Transverse colon (tissue), 4 donors: Measurements from ENCODE around the gene TMEM192. TPM values are rescaled to one million over a fixed set of nuclear protein-coding genes. Genes with fewer than 3 reads are reported as not detected.

ENCODE experiments used
- DNase-seq: peaks from one replicate; pipeline ENCODE4 v3.0.0-alpha.2; 2019
- H3K27ac ChIP-seq, 4 donors: fragments of 200-600 bp; sonication (generic); 2 replicates each; pipeline ENCODE4 v1.5.1; 2016 to 2018; ENCODE audit warnings: inconsistent platforms in 4 of 4
- H3K27me3 ChIP-seq: fragments of 200-600 bp; sonication (generic); 2 replicates; pipeline ENCODE4 v1.5.1; 2017; ENCODE audit warnings: inconsistent platforms
- H3K36me3 ChIP-seq, 4 donors: fragments of 200-600 bp; sonication (generic); 2 replicates each; pipeline ENCODE4 v1.5.1; 2017 to 2019; ENCODE audit warnings: inconsistent platforms in 4 of 4
- H3K4me1 ChIP-seq, 4 donors: fragments of 200-600 bp; sonication (generic); 2 replicates each; pipeline ENCODE4 v1.5.1; 2017 to 2020; ENCODE audit warnings: inconsistent platforms in 4 of 4
- H3K4me3 ChIP-seq, 4 donors: fragments of 200-600 bp; sonication (generic); 1 replicate in 1 of 4; 2 replicates in 3 of 4; pipeline versions ENCODE4 v1.5.1 to v1.6.1; 2017 to 2019; ENCODE audit warnings: inconsistent platforms in 4 of 4
- H3K9me3 ChIP-seq, 2 donors: fragments of 200-600 bp; sonication (generic); 2 replicates each; pipeline ENCODE4 v1.5.1; 2017 to 2019; ENCODE audit warnings: inconsistent platforms in 2 of 2
- EP300 ChIP-seq: sonication (generic); formaldehyde crosslinking; IDR thresholded peaks from one replicate; pipeline ENCODE4 v1.6.1; 2017; ENCODE audit warnings: antibody characterized with exemption, low read depth
- POLR2A ChIP-seq: fragments of 450-650 bp; IDR thresholded peaks from one replicate; pipeline ENCODE4 v1.6.1; 2016; ENCODE audit warnings: antibody characterized with exemption, mild to moderate bottlenecking, moderate library complexity
- POLR2AphosphoS5 ChIP-seq, 3 donors: sonication (generic); formaldehyde crosslinking; IDR thresholded peaks; one replicate each; pipeline ENCODE4 v1.6.1; 2016; ENCODE audit warnings: antibody characterized with exemption in 3 of 3
- WGBS, 2 donors: methylation state at CpG; one replicate each; pipeline ENCODE4 v1.1.5; 2018; ENCODE audit warnings: low coverage in 1 of 2; 5-methylcytosine and 5-hydroxymethylcytosine counted together
- in situ Hi-C, 4 donors: fragments of 200-750 bp; cut with MboI; loops; one replicate each; pipeline versions ENCODE4 v1.15.0 to v1.15.1; 2017; ENCODE audit warnings: low sequenced_read_pairs in 3 of 4, low pct_ligation_motif_present in 1 of 4, low pct_unique_long_range_greater_than_20kb in 1 of 4
- intact Hi-C: fragments of 100-400 bp; cut with DNase I; formaldehyde crosslinking; loops from one replicate; pipeline ENCODE4 v1.15.1; 2023; ENCODE audit warnings: low total_unique reads
- total RNA-seq, 4 donors: library from RNA; depleted of rRNA; stranded (reverse); fragments of >200 nt; gene quantifications; one replicate each; pipeline ENCODE4 v1.1.0, GENCODE V29; 2016
- TF ChIP-seq, protein P1 (sequence below), 5 experiments: fragments of 200-600 bp in 3 of 5; fragments of 450-650 bp in 2 of 5; sonication (generic) in 3 of 5; IDR thresholded peaks; 1 replicate in 2 of 5; 2 replicates in 3 of 5; pipeline ENCODE4 v1.5.1; 2016 to 2017; ENCODE audit warnings: antibody characterized with exemption in 5 of 5, inconsistent platforms in 3 of 5, mild to moderate bottlenecking in 2 of 5, moderate library complexity in 1 of 5

Gene TMEM192
- total RNA-seq, 4 donors from 2014 or later = 2.4 to 20.3 (median 12.4) TPM

DNA sequence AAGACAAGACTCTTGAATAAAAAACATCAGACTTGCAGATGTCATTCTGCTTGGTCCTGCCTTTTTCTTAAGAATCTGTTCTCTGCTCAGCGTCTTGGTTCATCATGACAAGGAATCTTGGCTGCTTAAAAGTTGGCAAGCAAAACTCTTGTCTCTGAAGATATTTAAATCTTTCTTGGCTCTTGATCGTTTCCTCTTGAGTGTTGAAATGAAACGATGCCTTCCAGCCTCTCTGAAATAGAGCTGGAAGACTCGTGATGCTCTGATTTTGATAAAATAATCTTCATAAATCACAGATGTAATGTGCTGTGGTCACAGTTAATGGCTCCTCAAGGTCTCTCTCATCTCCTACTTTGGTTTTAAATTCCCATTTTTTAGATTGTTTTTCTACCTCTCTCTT, 39.9 kb upstream of the TMEM192 start:
- 42 to 52% methylated on average over 4 of the region's 4 CpGs for WGBS, 2 donors
- Histone ChIP-seq H3K27me3 (no peaks in the 10 kb centered on the region), H3K27ac (no peak overlapping the region), H3K9me3 (no peaks in the 10 kb centered on the region), H3K36me3 (no peaks in the 10 kb centered on the region), H3K4me3 (no peak overlapping the region), H3K4me1 (no peaks in the 10 kb centered on the region)
- in situ Hi-C loops = no loop called here
- intact Hi-C loops = no loop called here
- no peak for TF ChIP-seq POLR2A
- no peak for DNase-seq

DNA sequence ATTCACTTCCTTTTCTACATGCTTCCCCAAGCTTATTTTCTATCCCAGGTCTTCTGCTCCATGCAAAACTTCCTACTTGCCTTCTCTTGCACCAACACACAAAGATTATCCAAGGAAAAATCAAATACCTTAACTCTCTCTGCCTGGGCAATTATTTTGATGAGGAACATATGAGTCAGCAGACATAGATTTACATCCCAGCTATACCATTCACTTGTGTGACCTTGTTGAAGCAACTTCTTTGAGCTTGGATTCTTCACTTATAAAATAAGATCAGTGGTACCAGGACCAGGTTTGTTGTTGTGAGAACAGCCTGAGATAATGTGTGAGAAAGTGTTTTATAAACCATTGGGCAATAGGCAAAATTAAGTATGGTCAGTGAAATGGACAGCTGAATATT, 39.1 kb upstream of the TMEM192 start:
- no peaks in the 10 kb centered on the region for H3K27me3 ChIP-seq
- intact Hi-C loops = no loop called here
- no peak overlapping the region for H3K4me3 ChIP-seq
- TF ChIP-seq EP300 (no peak), POLR2AphosphoS5 (IDR thresholded peaks at IDR 0.05) (no peak), POLR2A (no peak)
- TF ChIP-seq, protein P1, sequence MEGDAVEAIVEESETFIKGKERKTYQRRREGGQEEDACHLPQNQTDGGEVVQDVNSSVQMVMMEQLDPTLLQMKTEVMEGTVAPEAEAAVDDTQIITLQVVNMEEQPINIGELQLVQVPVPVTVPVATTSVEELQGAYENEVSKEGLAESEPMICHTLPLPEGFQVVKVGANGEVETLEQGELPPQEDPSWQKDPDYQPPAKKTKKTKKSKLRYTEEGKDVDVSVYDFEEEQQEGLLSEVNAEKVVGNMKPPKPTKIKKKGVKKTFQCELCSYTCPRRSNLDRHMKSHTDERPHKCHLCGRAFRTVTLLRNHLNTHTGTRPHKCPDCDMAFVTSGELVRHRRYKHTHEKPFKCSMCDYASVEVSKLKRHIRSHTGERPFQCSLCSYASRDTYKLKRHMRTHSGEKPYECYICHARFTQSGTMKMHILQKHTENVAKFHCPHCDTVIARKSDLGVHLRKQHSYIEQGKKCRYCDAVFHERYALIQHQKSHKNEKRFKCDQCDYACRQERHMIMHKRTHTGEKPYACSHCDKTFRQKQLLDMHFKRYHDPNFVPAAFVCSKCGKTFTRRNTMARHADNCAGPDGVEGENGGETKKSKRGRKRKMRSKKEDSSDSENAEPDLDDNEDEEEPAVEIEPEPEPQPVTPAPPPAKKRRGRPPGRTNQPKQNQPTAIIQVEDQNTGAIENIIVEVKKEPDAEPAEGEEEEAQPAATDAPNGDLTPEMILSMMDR (IDR thresholded peaks at IDR 0.05) = no peak
- no peaks in the 10 kb centered on the region for H3K9me3 ChIP-seq
- no peaks in the 10 kb centered on the region for H3K4me1 ChIP-seq
- in situ Hi-C loops = no loop called here
- DNase-seq = no peak
- no peak overlapping the region for H3K27ac ChIP-seq
- H3K36me3 ChIP-seq = no peaks in the 10 kb centered on the region

DNA sequence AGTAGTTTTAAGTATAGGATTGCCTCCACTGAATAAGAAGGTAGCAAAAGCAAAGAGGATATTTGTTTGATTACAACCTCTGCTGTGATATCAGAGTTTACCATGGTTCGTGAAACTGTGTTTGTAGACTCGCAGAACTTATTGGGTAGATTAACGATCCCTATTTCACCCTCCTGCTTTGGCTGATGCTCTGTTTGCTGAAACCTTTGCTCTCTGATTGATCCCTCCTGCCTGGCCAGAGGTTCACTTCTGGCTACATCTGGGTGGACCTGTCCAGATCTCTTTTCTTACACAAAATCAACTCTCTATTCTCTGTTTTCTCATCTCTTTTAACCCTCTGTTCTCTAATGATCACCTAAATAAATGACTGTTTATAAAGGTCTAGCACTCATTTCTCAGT, 37.9 kb upstream of the TMEM192 start:
- in situ Hi-C loops (no loop called here), intact Hi-C loops (no loop called here)
- H3K36me3 ChIP-seq = no peaks in the 10 kb centered on the region
- no peak overlapping the region for H3K4me3 ChIP-seq
- no peaks in the 10 kb centered on the region for H3K9me3 ChIP-seq
- no peaks in the 10 kb centered on the region for H3K4me1 ChIP-seq
- 85% methylated on average over 3 of the region's 3 CpGs; no CpG with 5 or more reads in 1 of the 2 donors for WGBS, 2 donors
- no peak for TF ChIP-seq POLR2AphosphoS5 (IDR thresholded peaks at IDR 0.05)
- no peak for TF ChIP-seq POLR2A
- TF ChIP-seq, protein P1 (IDR thresholded peaks at IDR 0.05) = no peak
- no peak for TF ChIP-seq EP300
- no peak overlapping the region for H3K27ac ChIP-seq
- no peak for DNase-seq
- H3K27me3 ChIP-seq = no peaks in the 10 kb centered on the region

DNA sequence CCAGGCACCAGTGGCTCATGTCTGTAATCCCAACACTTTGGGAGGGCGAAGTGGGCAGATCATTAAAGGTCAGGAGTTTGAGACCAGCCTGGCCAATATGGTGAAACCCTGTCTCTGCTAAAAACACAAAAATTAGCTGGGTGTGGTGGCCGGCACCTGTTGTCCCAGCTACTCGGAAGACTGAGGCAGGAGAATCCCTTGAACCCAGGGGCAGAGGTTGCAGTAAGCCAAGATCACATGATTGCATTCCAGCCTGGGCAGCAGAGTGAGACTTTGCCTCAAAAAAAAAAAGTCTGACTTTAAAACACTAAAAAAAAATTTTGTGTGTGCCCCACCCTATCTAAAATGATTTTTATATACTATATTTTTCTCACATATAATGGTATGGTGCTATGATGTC, 26.2 kb upstream of the TMEM192 start:
- no peak for DNase-seq
- in situ Hi-C loops (loop anchor here in 3 of 4 donors (10.0 to 25.0 kb wide), 3 partner anchors 198 to 326 kb away; partner anchors contain the start of gene MSMO1 (in 1 of the 3)), intact Hi-C loops (no loop called here)
- Histone ChIP-seq H3K4me1 (no peaks in the 10 kb centered on the region), H3K27ac (no peak overlapping the region), H3K36me3 (no peaks in the 10 kb centered on the region), H3K9me3 (no peaks in the 10 kb centered on the region), H3K27me3 (peaks cover 3% of the 10 kb centered on the region), H3K4me3 (no peak overlapping the region)
- WGBS, 2 donors = 73 to 82% methylated on average over 3 of the region's 3 CpGs
- TF ChIP-seq EP300 = no peak
- no peak for TF ChIP-seq POLR2AphosphoS5 (IDR thresholded peaks at IDR 0.05)
- TF ChIP-seq, protein P1 (IDR thresholded peaks at IDR 0.05) = no peak

DNA sequence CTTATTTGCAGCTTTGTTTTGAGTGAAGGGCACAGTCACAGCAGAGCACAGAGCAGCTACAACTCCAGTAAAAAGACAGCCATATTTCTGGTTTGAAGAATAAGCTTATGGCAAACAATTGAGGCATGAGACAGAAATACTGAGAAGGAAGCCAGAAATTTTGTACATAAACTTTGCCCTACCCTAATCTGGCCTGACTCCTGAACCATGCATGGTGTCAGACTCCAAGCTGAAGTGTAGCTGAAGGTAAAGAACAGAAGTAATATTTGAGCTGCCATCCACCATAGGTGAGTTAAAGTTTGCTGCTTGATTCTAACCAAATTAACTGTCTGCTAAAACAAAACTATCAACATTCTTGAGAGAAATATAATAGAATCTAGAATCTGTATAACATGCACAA, 24.5 kb upstream of the TMEM192 start:
- Histone ChIP-seq H3K27me3 (peaks cover 3% of the 10 kb centered on the region), H3K4me1 (no peaks in the 10 kb centered on the region), H3K36me3 (no peaks in the 10 kb centered on the region), H3K4me3 (no peak overlapping the region), H3K9me3 (no peaks in the 10 kb centered on the region), H3K27ac (no peak overlapping the region)
- intact Hi-C loops (no loop called here), in situ Hi-C loops (loop anchor here in 3 of 4 donors (10.0 to 25.0 kb wide), 3 partner anchors 200 to 328 kb away; partner anchors contain the start of gene MSMO1 (in 1 of the 3))
- TF ChIP-seq EP300 (no peak), POLR2A (no peak), POLR2AphosphoS5 (IDR thresholded peaks at IDR 0.05) (no peak)
- TF ChIP-seq, protein P1 (IDR thresholded peaks at IDR 0.05) = no peak
- no peak for DNase-seq
